A549 treated with GW870086 at 1 μM for 4 hours (cell line): ENCODE data around the gene DBT. TPM values are rescaled to one million over a fixed set of nuclear protein-coding genes. Genes with fewer than 3 reads are reported as not detected.

Experiments
- total RNA-seq: library from RNA; stranded (reverse); fragments of 200-300 nt; extraction: Qiagen RNA extraction; gene quantifications from 5 replicates; pipeline ENCODE4 v1.2.3, GENCODE V29; 2022; ENCODE audit warnings: low read depth

Gene DBT
- total RNA-seq, result 3.3 to 4.0 TPM (median 3.7 TPM) in 5 replicates

DNA sequence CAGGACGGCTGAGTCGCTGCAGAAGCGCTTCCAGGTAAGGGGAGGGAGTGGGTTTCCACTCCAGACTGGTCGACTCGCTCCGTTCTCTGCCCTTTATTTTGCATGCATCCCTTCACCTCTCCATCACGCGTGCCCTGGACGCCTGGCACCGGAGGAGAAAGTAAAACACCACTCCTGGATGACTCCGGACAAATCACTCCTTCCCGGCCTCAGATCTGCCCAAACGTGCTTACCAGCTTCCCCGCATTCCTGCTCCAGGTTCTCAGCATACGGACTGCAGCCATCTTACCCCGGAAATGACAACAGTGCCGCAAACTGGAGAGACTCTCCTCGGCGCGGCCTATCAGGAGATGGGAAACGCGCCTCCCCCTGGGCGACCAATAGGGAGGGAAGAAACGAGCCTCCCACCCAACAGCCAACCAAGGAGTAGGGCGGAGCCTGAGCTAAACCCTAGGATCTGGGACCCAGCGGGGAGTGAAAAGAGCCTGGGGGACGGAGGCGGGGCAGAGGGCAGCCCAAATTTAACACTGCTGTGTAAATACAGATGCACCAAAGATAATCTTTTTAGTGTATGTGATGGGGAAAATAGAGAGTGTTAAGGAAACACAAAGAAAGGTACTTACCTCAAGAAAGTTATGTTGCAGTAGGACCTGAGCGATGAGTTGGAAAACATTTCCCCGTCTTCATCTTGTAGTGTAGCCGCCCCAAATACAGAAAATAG is at the start of gene DBT:
DBT (minus strand) TSS at position 298 of the 721 bp plus-strand sequence; CDS start at position 284, 14 bp downstream.

DNA sequence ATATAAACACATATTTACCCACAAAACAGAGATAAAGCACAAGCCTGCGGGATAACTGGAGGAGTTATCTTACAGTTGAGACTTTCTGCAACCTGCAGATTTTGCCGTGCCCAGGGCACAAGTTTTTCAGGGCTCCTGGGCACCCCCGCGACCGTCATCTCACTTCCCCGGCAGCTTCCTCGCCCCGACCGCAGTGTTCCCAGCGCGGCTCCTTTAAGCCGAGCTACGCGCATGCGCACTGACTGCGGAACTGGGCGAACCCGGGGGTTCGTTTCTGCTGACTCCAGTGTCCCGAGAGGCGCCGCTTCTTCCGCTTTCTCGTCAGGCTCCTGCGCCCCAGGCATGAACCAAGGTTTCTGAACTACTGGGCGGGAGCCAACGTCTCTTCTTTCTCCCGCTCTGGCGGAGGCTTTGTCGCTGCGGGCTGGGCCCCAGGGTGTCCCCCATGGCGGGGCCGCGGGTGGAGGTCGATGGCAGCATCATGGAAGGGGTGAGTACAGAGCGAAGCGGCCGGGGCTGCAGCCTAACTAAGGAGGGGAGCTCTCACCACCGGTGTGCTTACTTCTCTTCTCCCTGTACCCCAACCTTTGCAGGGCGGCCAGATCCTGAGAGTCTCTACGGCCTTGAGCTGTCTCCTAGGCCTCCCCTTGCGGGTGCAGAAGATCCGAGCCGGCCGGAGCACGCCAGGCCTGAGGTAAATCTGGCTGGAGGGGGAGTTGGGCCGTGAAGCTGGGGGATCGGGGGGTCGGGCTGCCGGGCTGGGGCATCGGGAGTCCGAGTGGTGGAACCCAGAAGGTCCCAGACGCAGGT is 16.5 kb upstream of the DBT start, which contains the start of gene RTCA:
RTCA (plus strand) TSS at position 286 of the 810 bp plus-strand sequence; CDS start at position 446, 160 bp downstream.

DNA sequence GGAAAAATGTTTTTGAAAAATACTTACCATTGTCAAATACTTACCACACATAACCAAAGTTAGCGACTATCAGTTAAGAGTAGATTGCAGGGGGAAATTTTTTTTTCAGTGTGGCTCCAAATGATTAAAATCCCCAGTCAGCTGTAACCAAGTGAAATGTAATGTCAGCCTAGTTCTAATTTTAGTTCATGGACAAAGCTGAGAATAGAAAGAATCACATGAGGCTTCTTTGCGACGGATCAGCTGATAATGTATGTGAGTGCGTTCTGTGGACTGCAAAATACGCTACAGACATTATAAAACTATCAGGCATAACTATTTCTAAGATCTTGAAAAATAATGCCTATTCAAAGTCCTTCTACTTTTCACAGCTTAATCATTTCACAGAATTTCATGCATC is 71.5 kb downstream of the DBT start, which contains the start of gene LRRC39:
LRRC39 (minus strand) TSS at position 166 of the 400 bp plus-strand sequence. CDS start 9,740 bp downstream, outside the sequence.

Other genes starting within 250 kb of the DBT start
- gene SASS6, start 116.9 kb downstream of the DBT start, total RNA-seq, result 2.6 to 5.0 TPM (median 3.7 TPM) in 5 replicates
- gene TRMT13, start 116.7 kb downstream of the DBT start, total RNA-seq, result 4.2 to 7.3 TPM (median 7.1 TPM) in 5 replicates
- 0.10 TPM in 1 of 5 replicates, not detected in the others for gene LRRC39, start 71.6 kb downstream of the DBT start, total RNA-seq
- 21.5 to 24.2 TPM (median 22.4 TPM) in 5 replicates for gene RTCA, start 16.4 kb upstream of the DBT start, total RNA-seq
- gene CDC14A, start 102.7 kb upstream of the DBT start, total RNA-seq, result 2.2 to 3.3 TPM (median 2.8 TPM) in 5 replicates